Endothelial cell of umbilical vein (primary cell): ENCODE results near the gene FAM161B. TPM values are rescaled to one million over a fixed set of nuclear protein-coding genes. Genes with fewer than 3 reads are reported as not detected.

Source experiments
- BruUV-seq: library from RNA; stranded (reverse); fragments of 400-500 nt; replicated peaks from 2 replicates; lab custom pipeline; 2021; lab: Mats Ljungman, UMichigan
- CTCF ChIA-PET: fragments of 300-600, 350-600 bp; sonication (Branson Sonifier 250); formaldehyde crosslinking; loops from one replicate; lab custom pipeline; 2021; ENCODE audit warnings: antibody characterized with exemption, inconsistent platforms; lab: Charles Lee
- POLR2A ChIA-PET: fragments of 300-600, 350-600 bp; sonication (Branson Sonifier 250); formaldehyde crosslinking; loops from one replicate; lab custom pipeline; 2021; ENCODE audit warnings: antibody characterized with exemption, inconsistent platforms; lab: Charles Lee
- DNase-seq: peaks from one replicate; pipeline ENCODE4 v3.0.0-alpha.2; 2011; ENCODE audit warnings: low read depth, low spot score
- FAIRE-seq: peaks from 2 replicates; lab custom pipeline; 2011; peaks lifted over from hg19 to GRCh38; lab: Jason Lieb, UNC
- H2AFZ ChIP-seq: 2 replicates; pipeline ENCODE4 v1.6.0; 2012; ENCODE audit warnings: low read depth, low read length, control low read depth, inconsistent platforms
- H3K27ac ChIP-seq: 2 replicates; pipeline ENCODE4 v1.5.1; 2011; ENCODE audit warnings: low read depth, mild to moderate bottlenecking, control low read depth, low read length, moderate library complexity; ENCODE audit not compliant: insufficient read depth
- H3K27me3 ChIP-seq, 2 experiments: 2 replicates each; pipeline versions ENCODE4 v1.6.0 to v1.6.1; 2011; ENCODE audit warnings: low read length in 2 of 2, mixed read lengths in 1 of 2; ENCODE audit not compliant: control insufficient read depth in 2 of 2, insufficient read depth in 2 of 2
- H3K36me3 ChIP-seq, 2 experiments: 2 replicates in 1 of 2; 3 replicates in 1 of 2; pipeline ENCODE4 v1.5.1; 2011; ENCODE audit warnings: low read length in 2 of 2, mild to moderate bottlenecking in 1 of 2, moderate library complexity in 1 of 2; ENCODE audit not compliant: control insufficient read depth in 2 of 2, insufficient read depth in 2 of 2; ENCODE audit errors: extremely low read depth in 1 of 2
- H3K4me1 ChIP-seq: 3 replicates; pipeline ENCODE4 v1.5.1; 2011; ENCODE audit warnings: mild to moderate bottlenecking, low read length; ENCODE audit not compliant: control insufficient read depth, insufficient read depth; ENCODE audit errors: extremely low read depth
- H3K4me2 ChIP-seq: 2 replicates; pipeline ENCODE4 v1.6.1; 2011; ENCODE audit warnings: low read length, control low read depth, mixed read lengths; ENCODE audit not compliant: insufficient read depth
- H3K4me3 ChIP-seq, 3 experiments: fragments of 200-600 bp in 1 of 3; sonication (generic), shearing (Covaris generic) in 1 of 3; replicated peaks in 1 of 3; 2 replicates each; pipeline ENCODE4 v1.5.1; 2011 to 2016; ENCODE audit warnings: control low read depth in 3 of 3, low read length in 3 of 3, mild to moderate bottlenecking in 2 of 3, inconsistent platforms in 1 of 3, low read depth in 1 of 3, moderate library complexity in 1 of 3; ENCODE audit not compliant: insufficient read depth in 1 of 3
- H3K79me2 ChIP-seq: 2 replicates; pipeline ENCODE4 v1.6.0; 2012; ENCODE audit warnings: low read length, inconsistent platforms; ENCODE audit not compliant: control insufficient read depth, insufficient read depth
- H3K9ac ChIP-seq: replicated peaks from 2 replicates; pipeline ENCODE3; 2011; ENCODE audit warnings: low read length, control low read depth; ENCODE audit not compliant: insufficient read depth; ENCODE audit errors: extremely low read depth
- H3K9me1 ChIP-seq: replicated peaks from 3 replicates; pipeline ENCODE4 v1.6.0; 2011; ENCODE audit warnings: mild to moderate bottlenecking, low read length; ENCODE audit not compliant: control insufficient read depth, insufficient read depth; ENCODE audit errors: extremely low read depth
- H3K9me3 ChIP-seq: replicated peaks from 2 replicates; pipeline ENCODE4 v1.5.1; 2012; ENCODE audit warnings: low read length, inconsistent platforms; ENCODE audit not compliant: control insufficient read depth, insufficient read depth
- H4K20me1 ChIP-seq: replicated peaks from 2 replicates; pipeline ENCODE3; 2011; ENCODE audit warnings: mild to moderate bottlenecking, low read length; ENCODE audit not compliant: control insufficient read depth, insufficient read depth; ENCODE audit errors: extremely low read depth
- EZH2 ChIP-seq: IDR thresholded peaks from 2 replicates; pipeline ENCODE4 v1.6.1; 2012; ENCODE audit warnings: borderline replicate concordance, low read depth, mild to moderate bottlenecking, moderate library complexity, low read length, inconsistent platforms; ENCODE audit not compliant: severe bottlenecking
- FOS ChIP-seq: IDR thresholded peaks from 2 replicates; pipeline ENCODE4 v1.6.1; 2011; ENCODE audit warnings: mild to moderate bottlenecking, low read length, moderate library complexity, borderline replicate concordance; ENCODE audit not compliant: insufficient read depth
- GATA2 ChIP-seq: IDR thresholded peaks from 2 replicates; pipeline ENCODE4 v1.7.0; 2011; ENCODE audit warnings: low read depth, mild to moderate bottlenecking, moderate library complexity, mixed read lengths, low read length; ENCODE audit not compliant: insufficient read length, insufficient read depth
- JUN ChIP-seq: IDR thresholded peaks from 2 replicates; pipeline ENCODE4 v1.6.1; 2011; ENCODE audit warnings: borderline replicate concordance, low read depth; ENCODE audit not compliant: insufficient read length, insufficient read depth
- MYC ChIP-seq: IDR thresholded peaks from one replicate; pipeline ENCODE4 v1.6.1; 2011; ENCODE audit warnings: mild to moderate bottlenecking, low read depth, low read length
- POLR2A ChIP-seq: IDR thresholded peaks from 2 replicates; pipeline ENCODE4 v1.6.1; 2012; ENCODE audit warnings: low read depth, mild to moderate bottlenecking, control low read depth, low read length
- POLR2AphosphoS5 ChIP-seq: IDR thresholded peaks from 2 replicates; pipeline ENCODE4 v1.6.1; 2012; ENCODE audit warnings: low read depth, mild to moderate bottlenecking, control low read depth, low read length, moderate library complexity; ENCODE audit not compliant: insufficient read depth
- dilution Hi-C: fragments of 300-500 bp; cut with MboI; formaldehyde crosslinking; loops from one replicate; pipeline ENCODE4 v1.15.0; 2019; ENCODE audit warnings: low sequenced_read_pairs; ENCODE audit not compliant: extremely low pct_ligation_motif_present
- intact Hi-C: fragments of 100-400 bp; cut with micrococcal nuclease; formaldehyde crosslinking; loops from one replicate; pipeline ENCODE4 v1.10.0; 2022
- polyA plus RNA-seq, 4 experiments: library from polyadenylated mRNA; depleted of rRNA in 3 of 4; stranded (reverse) in 3 of 4; unstranded in 1 of 4; fragments of >200 nt; gene quantifications; 2 replicates each; pipeline versions ENCODE4 v1.2.1 to v1.2.3, GENCODE V29; 2011 to 2012; ENCODE audit warnings: missing spikeins in 1 of 4
- total RNA-seq: library from RNA; stranded (reverse); gene quantifications from 2 replicates; pipeline ENCODE4 v1.2.3, GENCODE V29; 2021
- TF ChIP-seq, protein P1 (sequence below): IDR thresholded peaks from 2 replicates; pipeline ENCODE4 v1.6.1; 2011; ENCODE audit not compliant: insufficient read depth, insufficient read length
- TF ChIP-seq, protein P2 (sequence below), 2 donors: IDR thresholded peaks; 1 replicate in 1 of 2; 2 replicates in 1 of 2; pipeline ENCODE4 v1.5.1; 2011; ENCODE audit warnings: low read length in 2 of 2, mild to moderate bottlenecking in 2 of 2, moderate library complexity in 2 of 2, control low read depth in 1 of 2, inconsistent platforms in 1 of 2, low read depth in 1 of 2; ENCODE audit not compliant: insufficient read depth in 1 of 2; ENCODE audit errors: extremely low read depth in 1 of 2

FAM161B gene
- total and polyA plus RNA-seq, 2 donors (not counting 3 experiments of a cell fraction or from before 2014, with no cell fraction given) = 1.6 to 3.1 TPM

DNA sequence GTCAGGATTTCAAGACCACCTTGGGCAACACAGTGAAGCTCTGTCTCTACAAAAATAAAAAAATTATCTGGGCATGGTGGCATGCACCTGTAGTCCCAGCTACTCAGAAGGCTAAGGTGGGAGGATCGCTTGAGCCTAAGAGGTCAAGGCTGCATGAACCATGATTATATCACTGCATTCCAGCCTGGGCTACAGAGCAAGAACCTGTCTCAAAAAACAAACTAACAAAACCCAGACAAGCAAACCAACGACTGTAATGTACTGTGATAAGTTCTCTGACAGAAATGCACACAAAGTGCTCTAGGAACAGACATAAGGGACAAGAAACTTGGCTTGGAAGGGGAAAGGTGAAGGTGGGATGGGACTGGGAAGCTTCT is 46.8 kb upstream of the FAM161B start:
- H3K9me3 ChIP-seq = no peaks in the 10 kb centered on the region
- intact Hi-C loops (no loop called here), dilution Hi-C loops (no loop called here)
- ChIA-PET POLR2A (no interaction called here), CTCF (interaction anchor here (0.6 kb wide), 1 partner anchor 11 kb away, joined by 3 read pairs; no protein-coding TSS in a partner anchor)
- no peak overlapping the region for H3K4me2 ChIP-seq
- H3K36me3 ChIP-seq = no peaks in the 10 kb centered on the region
- TF ChIP-seq FOS (no peak), POLR2AphosphoS5 (no peak), POLR2A (no peak), JUN (no peak), EZH2 (no peak), GATA2 (no peak), MYC (no peak)
- TF ChIP-seq, protein P1, sequence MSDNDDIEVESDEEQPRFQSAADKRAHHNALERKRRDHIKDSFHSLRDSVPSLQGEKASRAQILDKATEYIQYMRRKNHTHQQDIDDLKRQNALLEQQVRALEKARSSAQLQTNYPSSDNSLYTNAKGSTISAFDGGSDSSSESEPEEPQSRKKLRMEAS = no peak
- TF ChIP-seq, protein P2, sequence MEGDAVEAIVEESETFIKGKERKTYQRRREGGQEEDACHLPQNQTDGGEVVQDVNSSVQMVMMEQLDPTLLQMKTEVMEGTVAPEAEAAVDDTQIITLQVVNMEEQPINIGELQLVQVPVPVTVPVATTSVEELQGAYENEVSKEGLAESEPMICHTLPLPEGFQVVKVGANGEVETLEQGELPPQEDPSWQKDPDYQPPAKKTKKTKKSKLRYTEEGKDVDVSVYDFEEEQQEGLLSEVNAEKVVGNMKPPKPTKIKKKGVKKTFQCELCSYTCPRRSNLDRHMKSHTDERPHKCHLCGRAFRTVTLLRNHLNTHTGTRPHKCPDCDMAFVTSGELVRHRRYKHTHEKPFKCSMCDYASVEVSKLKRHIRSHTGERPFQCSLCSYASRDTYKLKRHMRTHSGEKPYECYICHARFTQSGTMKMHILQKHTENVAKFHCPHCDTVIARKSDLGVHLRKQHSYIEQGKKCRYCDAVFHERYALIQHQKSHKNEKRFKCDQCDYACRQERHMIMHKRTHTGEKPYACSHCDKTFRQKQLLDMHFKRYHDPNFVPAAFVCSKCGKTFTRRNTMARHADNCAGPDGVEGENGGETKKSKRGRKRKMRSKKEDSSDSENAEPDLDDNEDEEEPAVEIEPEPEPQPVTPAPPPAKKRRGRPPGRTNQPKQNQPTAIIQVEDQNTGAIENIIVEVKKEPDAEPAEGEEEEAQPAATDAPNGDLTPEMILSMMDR (IDR thresholded peaks at IDR 0.05; ENCODE audit: extremely low read depth in 1 of 2, insufficient read depth in 1 of 2, low read depth in 1 of 2, low read length in 2 of 2) = no peak
- H2AFZ ChIP-seq = no peak overlapping the region
- no peaks in the 10 kb centered on the region for H3K4me1 ChIP-seq
- H3K9ac ChIP-seq = no peak overlapping the region
- no peak overlapping the region for H3K4me3 ChIP-seq
- H3K9me1 ChIP-seq = no peaks in the 10 kb centered on the region
- no peaks in the 10 kb centered on the region for H3K27me3 ChIP-seq
- H3K27ac ChIP-seq = no peak overlapping the region
- H4K20me1 ChIP-seq = no peaks in the 10 kb centered on the region
- no peaks in the 10 kb centered on the region for H3K79me2 ChIP-seq
- no peak for FAIRE-seq
- no TSS peak for BruUV-seq
- no peak for DNase-seq
